ENCODE measurements around the gene CASZ1.

DNA sequence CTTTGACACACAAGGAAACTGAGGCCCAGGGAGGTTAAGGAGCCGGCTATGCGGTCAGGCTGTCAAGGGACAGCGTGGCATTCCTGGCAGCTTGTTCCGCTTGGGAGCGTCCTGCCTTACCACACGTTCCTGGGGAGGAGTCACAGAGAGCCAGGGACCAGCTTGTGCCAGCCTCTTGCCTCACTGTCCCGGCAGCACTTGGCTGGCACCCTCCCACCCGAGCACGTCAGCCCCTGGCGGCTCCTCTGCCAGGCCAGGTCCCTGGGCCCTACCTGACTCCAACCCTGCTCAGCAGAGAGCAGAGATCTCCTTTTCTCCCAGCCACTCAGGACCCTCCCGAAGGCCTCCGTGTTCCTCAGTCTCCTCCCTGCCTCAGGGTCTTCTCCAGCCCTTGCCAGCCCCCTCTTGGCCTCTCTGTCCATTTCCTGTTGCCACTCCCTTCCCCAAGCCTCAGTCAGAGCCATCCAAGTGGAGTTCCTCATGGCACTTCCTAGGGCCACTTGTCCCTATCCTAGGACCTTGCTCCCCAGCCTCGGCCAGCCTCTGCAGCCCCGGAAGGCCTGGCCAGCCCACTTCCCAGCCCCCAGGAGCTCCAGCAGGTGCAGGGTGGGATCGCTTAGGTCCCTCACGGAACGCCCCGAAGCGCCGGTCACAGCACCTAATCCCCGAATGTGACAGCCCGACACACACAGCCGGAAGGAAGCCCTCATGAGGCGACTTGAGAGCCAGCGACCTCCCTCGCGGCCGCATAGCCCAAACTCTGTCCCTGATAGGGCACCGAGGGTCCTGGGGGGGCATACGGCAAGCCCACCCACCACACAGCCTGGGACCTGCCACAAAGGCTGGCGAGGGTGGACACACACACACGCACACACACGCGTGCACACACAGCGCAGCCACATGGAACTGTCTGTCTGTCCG is 130.3 kb downstream of the CASZ1 start:
- TF ChIP-seq, protein P1, sequence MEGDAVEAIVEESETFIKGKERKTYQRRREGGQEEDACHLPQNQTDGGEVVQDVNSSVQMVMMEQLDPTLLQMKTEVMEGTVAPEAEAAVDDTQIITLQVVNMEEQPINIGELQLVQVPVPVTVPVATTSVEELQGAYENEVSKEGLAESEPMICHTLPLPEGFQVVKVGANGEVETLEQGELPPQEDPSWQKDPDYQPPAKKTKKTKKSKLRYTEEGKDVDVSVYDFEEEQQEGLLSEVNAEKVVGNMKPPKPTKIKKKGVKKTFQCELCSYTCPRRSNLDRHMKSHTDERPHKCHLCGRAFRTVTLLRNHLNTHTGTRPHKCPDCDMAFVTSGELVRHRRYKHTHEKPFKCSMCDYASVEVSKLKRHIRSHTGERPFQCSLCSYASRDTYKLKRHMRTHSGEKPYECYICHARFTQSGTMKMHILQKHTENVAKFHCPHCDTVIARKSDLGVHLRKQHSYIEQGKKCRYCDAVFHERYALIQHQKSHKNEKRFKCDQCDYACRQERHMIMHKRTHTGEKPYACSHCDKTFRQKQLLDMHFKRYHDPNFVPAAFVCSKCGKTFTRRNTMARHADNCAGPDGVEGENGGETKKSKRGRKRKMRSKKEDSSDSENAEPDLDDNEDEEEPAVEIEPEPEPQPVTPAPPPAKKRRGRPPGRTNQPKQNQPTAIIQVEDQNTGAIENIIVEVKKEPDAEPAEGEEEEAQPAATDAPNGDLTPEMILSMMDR (IDR thresholded peaks at IDR 0.05), result no peak
- TF ChIP-seq POLR2A (IDR thresholded peaks at IDR 0.05; ENCODE audit: low read depth), result no peak
- TF ChIP-seq EP300 (IDR thresholded peaks at IDR 0.05), result no peak
